GM12864 (cell line): ENCODE measurements around the gene RALY.

Experiments used
- DNase-seq: peaks from one replicate; pipeline ENCODE4 v3.0.0-alpha.2; 2011; ENCODE audit warnings: low read depth
- H3K4me3 ChIP-seq: 2 replicates; pipeline ENCODE4 v1.5.1; 2011; ENCODE audit warnings: mild to moderate bottlenecking, low read depth, low read length, control low read depth
- CTCF ChIP-seq: IDR thresholded peaks from 2 replicates; pipeline ENCODE4 v1.5.1; 2011; ENCODE audit warnings: low read depth, mild to moderate bottlenecking, moderate library complexity, low read length, control low read depth, inconsistent platforms; ENCODE audit errors: missing control alignments

RALY gene

GRCh38 chr20:34045294-34045693 is 51.6 kb downstream of the RALY start:
- no peak for TF ChIP-seq CTCF
- H3K4me3 ChIP-seq: no peak overlapping the region
- no peak for DNase-seq

- TF ChIP-seq CTCF: no peak
Observed at GRCh38 chr20:34045930-34046725, 52.4 kb downstream of the RALY start.

GRCh38 chr20:34047010-34047687 is 53.4 kb downstream of the RALY start:
- H3K4me3 ChIP-seq: no peak overlapping the region
- no peak for DNase-seq

More at GRCh38 chr20:34045930-34046725, 52.4 kb downstream of the RALY start:
- no peak overlapping the region for H3K4me3 ChIP-seq
- no peak for DNase-seq

GRCh38 chr20:34047917-34048316 is 54.2 kb downstream of the RALY start:
- no peak overlapping the region for H3K4me3 ChIP-seq
- DNase-seq: no peak
- TF ChIP-seq CTCF: no peak

More at GRCh38 chr20:34047010-34047687, 53.4 kb downstream of the RALY start:
- no peak for TF ChIP-seq CTCF

GRCh38 chr20:34049389-34049788 is 55.7 kb downstream of the RALY start:
- H3K4me3 ChIP-seq: no peak overlapping the region
- no peak for DNase-seq
- no peak for TF ChIP-seq CTCF

- H3K4me3 ChIP-seq: no peak overlapping the region
- no peak for TF ChIP-seq CTCF
- DNase-seq: no peak
Observed at GRCh38 chr20:34049897-34050695, 56.4 kb downstream of the RALY start.
